GM18508 (cell line): ENCODE measurements around the gene TSTD2.
A peak's percentile ranks its signal among the peaks of the same experiment; 100 is the strongest.

ENCODE experiments used
- ATAC-seq: cut with Tn5 transposase; IDR thresholded peaks from one replicate; pipeline ENCODE4 v1.9.1; 2021; ENCODE audit warnings: moderate number of reproducible peaks; ENCODE audit not compliant: insufficient read depth, unreplicated experiment

The TSTD2 gene

DNA sequence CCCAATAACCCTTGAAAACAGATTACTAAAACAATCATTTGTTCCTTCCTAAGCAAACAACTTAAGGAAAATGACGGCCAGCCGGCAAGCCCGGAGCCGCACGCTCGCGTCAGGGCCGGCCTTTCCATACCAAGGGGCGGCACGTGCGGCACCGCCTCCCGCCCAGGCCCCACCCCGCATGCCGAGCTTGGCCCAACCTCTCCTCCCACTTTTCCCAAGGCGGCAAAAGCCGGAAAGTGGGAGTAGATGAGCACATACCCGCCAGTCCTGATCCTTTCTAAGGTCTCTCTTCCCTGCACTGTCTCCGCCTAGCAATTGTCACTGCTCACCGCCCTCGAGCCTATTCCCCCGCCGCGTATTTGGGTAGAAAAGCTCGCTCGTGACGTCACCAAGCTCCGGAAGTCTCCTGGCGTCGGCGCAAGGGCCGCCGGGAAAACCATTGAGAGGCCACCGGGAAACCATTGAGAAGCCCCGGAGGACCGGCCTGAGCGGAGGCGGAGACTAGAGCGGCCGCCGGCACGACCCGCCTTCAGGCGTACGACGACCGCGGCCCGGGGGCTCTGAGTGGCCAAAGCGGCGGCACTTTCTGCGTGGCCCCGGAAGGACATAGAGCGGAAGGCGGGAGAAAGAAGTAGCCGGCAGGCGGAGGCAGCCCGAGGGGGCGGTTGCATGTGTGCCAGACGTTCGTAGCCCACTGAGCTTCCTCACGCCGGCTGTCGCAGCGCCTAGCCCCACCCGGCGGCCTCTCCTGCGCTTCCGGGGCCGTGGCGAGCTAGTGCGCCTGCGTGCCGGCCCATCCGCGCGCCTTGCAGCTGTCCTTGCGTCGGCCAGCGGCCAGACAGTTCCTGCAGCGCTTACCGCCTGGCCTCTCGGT, at the start of gene TSTD2, which contains the start of gene NCBP1:
TSS of gene TSTD2 (minus strand) at position 384 of the 874 bp plus-strand sequence. CDS start 5,806 bp downstream, outside the sequence.
TSS of gene NCBP1 (plus strand) at position 837 of the 874 bp plus-strand sequence. CDS start 61 bp downstream, outside the sequence.
- ATAC-seq, result peak; percentile 57

- no peak for ATAC-seq
Measured at GRCh38 chr9:97682242-97682641, 49.1 kb upstream of the TSTD2 start.

- ATAC-seq, result peak; percentile 58
Measured at GRCh38 chr9:97675655-97676054, 42.5 kb upstream of the TSTD2 start.

DNA sequence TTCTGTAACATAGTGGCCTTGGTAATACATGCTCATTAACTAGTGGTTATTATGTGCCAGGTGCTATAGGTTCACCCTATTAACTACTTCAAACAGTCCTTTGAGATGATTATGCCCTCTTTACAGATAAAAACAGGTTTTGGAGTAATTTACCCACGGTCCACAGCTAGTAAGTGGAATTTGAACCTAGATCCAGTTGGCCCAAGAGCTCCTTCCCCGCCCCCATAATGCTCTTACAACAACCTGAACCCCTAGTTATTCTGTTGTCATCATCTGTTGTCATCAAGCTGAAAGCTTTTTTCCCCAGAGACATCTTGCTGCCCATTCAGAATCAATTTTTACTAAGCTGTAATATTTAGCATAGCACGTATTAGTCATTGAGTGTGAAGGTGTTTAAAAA, 40.8 kb upstream of the TSTD2 start:
- no peak for ATAC-seq

DNA sequence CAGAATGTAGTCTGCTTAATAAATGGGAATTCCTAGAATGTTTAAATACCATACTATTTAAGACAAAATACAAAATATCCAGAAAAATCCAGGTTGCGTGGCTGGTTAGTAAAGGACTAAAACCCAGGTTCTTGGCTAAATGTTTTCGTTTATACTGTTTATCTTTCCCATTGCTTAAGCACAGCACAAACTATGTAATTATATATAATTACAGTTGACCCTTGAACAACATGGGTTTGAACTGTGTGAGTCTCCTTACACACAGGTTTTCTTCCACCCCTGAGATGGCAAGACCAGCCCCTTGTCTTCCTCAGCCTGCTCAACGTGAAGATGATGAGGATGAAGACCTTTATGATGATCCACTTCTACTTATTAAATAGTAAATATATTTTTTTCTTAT, 39.2 kb upstream of the TSTD2 start:
- ATAC-seq, result no peak

- no peak for ATAC-seq
Measured at GRCh38 chr9:97670586-97670985, 37.4 kb upstream of the TSTD2 start.

DNA sequence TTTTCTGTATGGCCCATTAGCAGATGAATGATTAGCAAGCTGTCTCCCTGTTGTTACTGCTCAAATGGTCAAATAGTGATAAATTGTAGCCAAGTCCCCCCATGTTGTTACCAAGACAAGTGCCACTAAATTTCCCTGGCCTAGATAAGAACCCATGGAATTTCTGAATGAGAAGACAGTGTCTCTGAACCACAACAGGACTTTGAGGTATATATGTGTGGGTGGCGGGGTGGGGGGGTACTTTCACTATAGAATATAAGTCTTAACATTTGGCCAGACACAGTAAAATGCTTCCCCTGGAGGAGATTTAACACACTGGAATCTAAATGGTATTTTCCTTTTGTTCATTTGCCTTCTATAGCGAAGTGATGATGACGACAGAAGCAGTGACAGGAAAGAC, 35.3 kb upstream of the TSTD2 start:
- ATAC-seq, result no peak

DNA sequence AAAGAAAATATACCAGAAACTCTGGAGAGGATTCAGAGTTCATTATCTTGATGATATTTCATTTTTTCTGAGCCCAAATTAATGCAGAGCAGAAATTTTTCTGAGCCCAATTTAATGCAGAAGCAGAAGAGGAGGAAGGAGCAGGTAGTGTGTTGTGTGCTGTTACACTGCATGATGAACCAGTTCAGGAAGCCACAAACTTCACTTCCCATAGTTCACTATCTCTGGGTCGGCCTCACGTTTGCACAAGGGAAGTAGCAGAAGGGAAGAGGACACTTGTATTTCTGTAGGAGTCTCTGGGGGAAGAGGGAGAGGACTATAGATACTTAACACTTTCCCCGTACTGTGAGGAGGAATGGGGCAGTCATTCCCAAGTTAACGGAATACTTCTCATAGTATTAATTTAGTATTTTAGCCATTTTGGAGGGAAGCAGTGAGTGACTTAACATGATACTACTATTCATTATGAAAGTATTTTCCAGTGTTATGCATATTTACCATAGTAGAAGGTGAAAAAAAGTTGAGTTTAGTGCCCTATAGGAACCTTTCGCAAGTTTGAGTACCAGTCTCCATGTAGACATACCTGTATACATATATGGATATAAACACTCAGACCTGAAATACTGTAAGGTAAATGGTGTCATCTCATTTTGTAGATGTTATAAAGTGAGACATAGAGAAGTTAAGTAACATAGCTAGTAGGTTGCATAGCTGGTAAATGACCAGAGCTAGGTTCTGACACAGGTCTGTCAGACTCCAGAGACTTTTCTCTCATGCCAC, 33.9 kb upstream of the TSTD2 start:
- ATAC-seq, result no peak

- ATAC-seq, result no peak
Measured at GRCh38 chr9:97665742-97666141, 32.6 kb upstream of the TSTD2 start.

- ATAC-seq, result no peak
Measured at GRCh38 chr9:97660847-97661246, 27.7 kb upstream of the TSTD2 start.

- ATAC-seq, result no peak
Measured at GRCh38 chr9:97660340-97660739, 27.2 kb upstream of the TSTD2 start.

GRCh38 chr9:97659771-97660170, 26.6 kb upstream of the TSTD2 start:
- ATAC-seq, result no peak

DNA sequence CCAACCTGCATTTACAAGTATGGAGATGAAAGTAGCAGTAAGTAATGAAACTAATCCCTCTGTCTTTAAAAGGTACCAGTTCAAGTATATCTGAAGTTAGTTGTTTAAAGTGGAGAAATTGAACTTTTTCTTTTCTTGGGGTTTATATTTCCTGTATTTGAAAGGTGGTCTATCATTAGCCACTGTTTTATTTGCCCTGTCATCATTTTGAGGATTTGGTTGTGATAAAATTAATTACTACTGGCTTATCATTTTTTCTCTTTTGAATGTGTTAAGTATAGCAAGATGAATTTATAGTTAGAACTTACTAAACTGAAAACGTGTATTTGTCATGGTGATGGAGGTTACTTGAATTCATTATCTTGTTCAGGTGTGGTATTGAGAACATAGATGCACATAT, 25.5 kb upstream of the TSTD2 start:
- ATAC-seq, result no peak

GRCh38 chr9:97651646-97652045, 18.5 kb upstream of the TSTD2 start:
- ATAC-seq, result no peak

DNA sequence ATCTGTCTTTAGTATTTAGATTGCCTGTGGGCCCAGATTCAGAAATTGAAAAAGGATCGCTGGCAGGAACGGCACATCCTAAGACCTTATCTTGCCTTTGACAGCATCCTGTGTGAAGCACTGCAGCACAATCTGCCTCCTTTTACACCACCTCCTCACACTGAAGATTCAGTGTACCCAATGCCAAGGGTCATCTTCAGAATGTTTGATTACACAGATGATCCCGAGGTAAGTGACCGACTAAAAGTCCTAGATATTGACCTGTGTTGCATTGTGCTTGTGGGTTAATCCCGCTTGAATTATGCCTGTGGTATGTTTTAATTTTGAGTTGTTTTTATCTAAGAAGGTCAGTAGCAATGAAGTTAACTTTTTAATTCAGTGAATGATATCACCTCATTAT, 14.8 kb upstream of the TSTD2 start:
- no peak for ATAC-seq

- no peak for ATAC-seq
Measured at GRCh38 chr9:97645720-97646119, 12.6 kb upstream of the TSTD2 start.

DNA sequence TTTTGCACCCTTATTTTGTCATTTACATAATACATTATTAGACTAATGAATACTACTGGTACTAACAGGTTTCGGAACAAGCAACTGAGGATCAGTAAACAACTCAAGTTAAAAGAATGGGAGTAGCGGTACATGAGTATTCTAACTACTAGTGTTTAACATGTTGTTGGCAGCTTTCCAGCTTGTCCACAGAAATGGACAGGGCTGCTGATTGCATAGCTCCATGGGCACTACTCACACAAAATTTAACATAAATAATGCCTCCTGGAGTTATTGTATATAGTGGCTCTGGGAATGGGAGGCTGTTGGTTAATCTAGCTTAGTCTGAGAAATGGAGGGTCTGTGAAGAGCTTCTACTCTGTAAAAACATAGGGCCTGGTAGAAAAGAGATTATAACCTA, 7.2 kb upstream of the TSTD2 start:
- ATAC-seq, result no peak

DNA sequence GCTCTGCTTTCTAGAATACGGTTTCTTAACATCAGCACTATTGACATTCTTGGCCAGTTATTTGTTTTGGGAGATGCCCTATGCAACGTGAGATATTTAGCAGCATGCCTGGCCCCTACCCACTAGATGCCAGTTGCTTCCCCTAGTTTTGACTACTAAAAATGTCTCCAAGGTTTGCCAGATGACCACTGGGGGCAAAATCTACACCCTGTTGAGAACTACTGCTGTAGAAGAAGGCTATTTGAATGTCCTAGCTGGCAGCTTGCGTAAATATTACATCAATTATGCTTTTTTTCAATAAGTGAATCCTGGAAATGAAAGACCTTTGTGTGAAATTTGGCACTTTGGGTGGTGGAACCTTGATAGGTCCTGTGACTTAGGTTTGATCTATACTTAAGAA, 5.5 kb upstream of the TSTD2 start:
- ATAC-seq, result no peak

DNA sequence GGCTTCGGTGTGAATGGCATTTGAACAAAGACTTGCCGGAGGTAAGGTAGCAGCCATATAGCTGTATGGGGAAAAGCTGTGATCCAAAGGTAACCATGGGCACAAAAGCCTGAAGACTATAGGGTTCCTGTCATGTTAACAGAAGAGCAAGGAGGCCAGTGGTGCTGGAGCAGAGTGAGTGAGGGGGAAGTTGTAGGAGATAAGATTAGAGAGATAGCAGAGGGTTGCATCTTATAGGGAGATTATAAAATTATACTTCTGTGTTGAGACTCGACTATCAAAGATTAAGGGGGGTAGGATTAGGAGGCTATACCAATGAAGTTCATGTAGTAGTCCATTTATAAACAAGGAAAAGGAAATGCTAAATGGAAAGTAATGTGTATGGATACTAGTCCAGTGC, 3.7 kb upstream of the TSTD2 start:
- ATAC-seq, result no peak

DNA sequence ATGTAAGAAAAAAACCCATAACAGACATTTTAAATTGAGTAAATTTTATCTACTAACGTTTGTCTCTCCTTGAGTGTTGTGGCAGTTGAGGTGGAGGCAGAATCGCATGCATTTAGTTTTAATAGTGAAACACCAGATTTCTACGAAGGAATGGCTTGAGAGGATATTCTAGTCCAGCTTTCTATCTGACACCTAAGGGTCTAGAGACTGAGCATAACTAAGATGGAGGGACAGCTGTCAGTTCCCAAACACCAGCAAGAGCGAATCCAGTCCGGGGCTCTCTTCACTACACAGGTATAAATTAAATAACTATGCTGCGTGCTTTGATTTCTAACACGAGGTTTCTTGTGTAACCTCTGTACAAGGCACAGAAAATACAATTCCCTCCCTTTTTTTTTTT, 1.9 kb upstream of the TSTD2 start:
- no peak for ATAC-seq

DNA sequence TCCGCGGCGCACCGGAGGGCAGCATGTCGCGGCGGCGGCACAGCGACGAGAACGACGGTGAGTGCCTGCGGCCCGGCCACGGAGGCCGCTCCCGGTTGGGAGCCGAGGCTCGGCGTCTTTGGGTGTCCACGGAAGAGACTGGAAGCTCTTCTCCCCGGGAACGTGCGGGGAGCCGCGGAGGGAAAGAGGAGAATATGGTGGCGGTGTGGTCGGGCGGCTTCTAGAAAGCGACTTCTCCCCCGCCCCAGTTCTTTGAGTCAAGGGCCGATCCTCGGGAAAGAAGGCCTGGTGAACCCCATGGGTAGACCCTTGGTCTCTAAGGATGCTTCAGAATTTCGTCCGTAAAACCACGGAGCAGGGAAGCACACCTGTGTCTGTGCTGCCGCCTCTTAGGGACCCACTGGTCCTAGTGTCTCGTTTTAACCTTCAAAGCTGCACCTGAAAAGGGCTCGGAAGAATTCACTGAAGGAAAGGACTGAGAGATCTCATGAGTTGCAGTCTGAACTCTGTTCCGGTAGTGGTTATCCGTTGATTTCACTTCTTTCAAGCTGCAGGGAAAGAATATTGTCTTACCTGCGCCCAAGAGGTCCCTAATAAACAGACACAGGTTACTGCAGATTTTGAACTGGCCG, 807 bp upstream of the TSTD2 start:
- ATAC-seq, result peak; percentile 1
